Transverse colon (tissue), 4 donors: ENCODE measurements around the gene CLCC1. TPM values are rescaled to one million over a fixed set of nuclear protein-coding genes. Genes with fewer than 3 reads are reported as not detected.

Experiments used
- DNase-seq: peaks from one replicate; pipeline ENCODE4 v3.0.0-alpha.2; 2019
- H3K27ac ChIP-seq, 4 donors: fragments of 200-600 bp; sonication (generic); 2 replicates each; pipeline ENCODE4 v1.5.1; 2016 to 2018; ENCODE audit warnings: inconsistent platforms in 4 of 4
- H3K27me3 ChIP-seq: fragments of 200-600 bp; sonication (generic); 2 replicates; pipeline ENCODE4 v1.5.1; 2017; ENCODE audit warnings: inconsistent platforms
- H3K36me3 ChIP-seq, 4 donors: fragments of 200-600 bp; sonication (generic); 2 replicates each; pipeline ENCODE4 v1.5.1; 2017 to 2019; ENCODE audit warnings: inconsistent platforms in 4 of 4
- H3K4me1 ChIP-seq, 4 donors: fragments of 200-600 bp; sonication (generic); 2 replicates each; pipeline ENCODE4 v1.5.1; 2017 to 2020; ENCODE audit warnings: inconsistent platforms in 4 of 4
- H3K4me3 ChIP-seq, 4 donors: fragments of 200-600 bp; sonication (generic); 1 replicate in 1 of 4; 2 replicates in 3 of 4; pipeline versions ENCODE4 v1.5.1 to v1.6.1; 2017 to 2019; ENCODE audit warnings: inconsistent platforms in 4 of 4
- H3K9me3 ChIP-seq, 2 donors: fragments of 200-600 bp; sonication (generic); 2 replicates each; pipeline ENCODE4 v1.5.1; 2017 to 2019; ENCODE audit warnings: inconsistent platforms in 2 of 2
- EP300 ChIP-seq: sonication (generic); formaldehyde crosslinking; IDR thresholded peaks from one replicate; pipeline ENCODE4 v1.6.1; 2017; ENCODE audit warnings: antibody characterized with exemption, low read depth
- POLR2A ChIP-seq: fragments of 450-650 bp; IDR thresholded peaks from one replicate; pipeline ENCODE4 v1.6.1; 2016; ENCODE audit warnings: antibody characterized with exemption, mild to moderate bottlenecking, moderate library complexity
- POLR2AphosphoS5 ChIP-seq, 3 donors: sonication (generic); formaldehyde crosslinking; IDR thresholded peaks; one replicate each; pipeline ENCODE4 v1.6.1; 2016; ENCODE audit warnings: antibody characterized with exemption in 3 of 3
- WGBS, 2 donors: methylation state at CpG; one replicate each; pipeline ENCODE4 v1.1.5; 2018; ENCODE audit warnings: low coverage in 1 of 2; 5-methylcytosine and 5-hydroxymethylcytosine counted together
- in situ Hi-C, 4 donors: fragments of 200-750 bp; cut with MboI; loops; one replicate each; pipeline versions ENCODE4 v1.15.0 to v1.15.1; 2017; ENCODE audit warnings: low sequenced_read_pairs in 3 of 4, low pct_ligation_motif_present in 1 of 4, low pct_unique_long_range_greater_than_20kb in 1 of 4
- intact Hi-C: fragments of 100-400 bp; cut with DNase I; formaldehyde crosslinking; loops from one replicate; pipeline ENCODE4 v1.15.1; 2023; ENCODE audit warnings: low total_unique reads
- small RNA-seq, 4 donors: library from RNA; depleted of rRNA; stranded (forward); fragments of <200 nt; gene quantifications; one replicate each; pipeline ENCODE3, GENCODE V24; 2016
- total RNA-seq, 4 donors: library from RNA; depleted of rRNA; stranded (reverse); fragments of >200 nt; gene quantifications; one replicate each; pipeline ENCODE4 v1.1.0, GENCODE V29; 2016
- TF ChIP-seq, protein P1 (sequence below), 5 experiments: fragments of 200-600 bp in 3 of 5; fragments of 450-650 bp in 2 of 5; sonication (generic) in 3 of 5; IDR thresholded peaks; 1 replicate in 2 of 5; 2 replicates in 3 of 5; pipeline ENCODE4 v1.5.1; 2016 to 2017; ENCODE audit warnings: antibody characterized with exemption in 5 of 5, inconsistent platforms in 3 of 5, mild to moderate bottlenecking in 2 of 5, moderate library complexity in 1 of 5

CLCC1 gene
- total RNA-seq, 4 donors from 2014 or later: 13.0 to 21.9 (median 18.2) TPM

DNA sequence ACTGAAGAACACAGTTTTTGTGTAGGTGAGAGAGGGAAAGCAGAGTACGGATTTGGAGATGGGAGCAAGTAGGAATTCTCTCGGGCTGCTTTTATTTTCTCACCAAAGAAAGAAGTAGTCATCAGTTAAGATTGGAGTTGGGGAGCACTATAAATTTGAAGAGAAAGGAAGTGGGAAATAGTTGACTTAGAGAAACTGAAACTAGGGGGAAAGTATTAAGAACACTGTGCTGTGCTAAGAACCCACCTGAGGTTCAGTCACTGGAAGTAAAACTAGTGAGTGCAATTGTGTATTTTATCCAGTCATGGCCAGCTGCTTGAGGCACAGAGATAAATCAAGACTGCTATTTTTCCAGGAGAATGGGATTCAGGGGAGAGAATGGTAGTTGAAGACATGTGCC, 37.4 kb downstream of the CLCC1 start:
- no peaks in the 10 kb centered on the region for H3K4me1 ChIP-seq
- intact Hi-C loops: no loop called here
- DNase-seq: no peak
- peaks cover 0 to 74% (median 12%) of the 10 kb centered on the region in 4 donors for H3K36me3 ChIP-seq
- H3K27ac ChIP-seq: no peak overlapping the region
- H3K27me3 ChIP-seq: no peaks in the 10 kb centered on the region
- in situ Hi-C loops: loop anchor here in 1 of 4 donors (10.0 kb wide), 1 partner anchor 161 kb away; no protein-coding TSS in a partner anchor
- no peak overlapping the region for H3K4me3 ChIP-seq
- H3K9me3 ChIP-seq: no peaks in the 10 kb centered on the region
- WGBS, 2 donors: 86 to 98% methylated on average over 2 of the region's 2 CpGs
- TF ChIP-seq POLR2A (no peak), EP300 (no peak), POLR2AphosphoS5 (IDR thresholded peaks at IDR 0.05) (no peak)
- TF ChIP-seq, protein P1, sequence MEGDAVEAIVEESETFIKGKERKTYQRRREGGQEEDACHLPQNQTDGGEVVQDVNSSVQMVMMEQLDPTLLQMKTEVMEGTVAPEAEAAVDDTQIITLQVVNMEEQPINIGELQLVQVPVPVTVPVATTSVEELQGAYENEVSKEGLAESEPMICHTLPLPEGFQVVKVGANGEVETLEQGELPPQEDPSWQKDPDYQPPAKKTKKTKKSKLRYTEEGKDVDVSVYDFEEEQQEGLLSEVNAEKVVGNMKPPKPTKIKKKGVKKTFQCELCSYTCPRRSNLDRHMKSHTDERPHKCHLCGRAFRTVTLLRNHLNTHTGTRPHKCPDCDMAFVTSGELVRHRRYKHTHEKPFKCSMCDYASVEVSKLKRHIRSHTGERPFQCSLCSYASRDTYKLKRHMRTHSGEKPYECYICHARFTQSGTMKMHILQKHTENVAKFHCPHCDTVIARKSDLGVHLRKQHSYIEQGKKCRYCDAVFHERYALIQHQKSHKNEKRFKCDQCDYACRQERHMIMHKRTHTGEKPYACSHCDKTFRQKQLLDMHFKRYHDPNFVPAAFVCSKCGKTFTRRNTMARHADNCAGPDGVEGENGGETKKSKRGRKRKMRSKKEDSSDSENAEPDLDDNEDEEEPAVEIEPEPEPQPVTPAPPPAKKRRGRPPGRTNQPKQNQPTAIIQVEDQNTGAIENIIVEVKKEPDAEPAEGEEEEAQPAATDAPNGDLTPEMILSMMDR (IDR thresholded peaks at IDR 0.05): no peak

DNA sequence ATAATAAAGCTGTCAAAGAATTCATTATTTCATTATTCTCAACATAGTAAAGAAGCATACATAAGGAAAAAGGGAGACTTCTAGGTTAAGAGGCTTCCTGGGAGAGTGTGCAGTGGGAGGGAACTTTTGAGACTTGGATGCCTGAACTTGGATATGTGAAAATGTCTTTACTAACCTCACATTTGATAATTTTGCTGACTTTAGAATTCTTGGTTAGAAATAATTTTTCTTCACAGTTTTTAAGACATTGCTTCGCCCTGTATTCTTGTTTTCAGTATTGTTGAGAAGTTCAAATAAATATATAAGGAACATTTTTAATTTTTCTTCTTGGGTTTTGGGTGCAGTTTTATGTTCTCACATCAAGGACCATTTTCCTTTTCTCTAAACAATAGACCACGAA, 46.5 kb downstream of the CLCC1 start:
- Histone ChIP-seq H3K4me3 (no peak overlapping the region), H3K27me3 (no peaks in the 10 kb centered on the region), H3K9me3 (no peaks in the 10 kb centered on the region), H3K36me3 (peaks cover 0 to 12% (median 3%) of the 10 kb centered on the region in 4 donors), H3K27ac (no peak overlapping the region), H3K4me1 (no peaks in the 10 kb centered on the region)
- no peak for DNase-seq
- in situ Hi-C loops: no loop called here
- TF ChIP-seq, protein P1 (IDR thresholded peaks at IDR 0.05): no peak
- TF ChIP-seq POLR2A (no peak), POLR2AphosphoS5 (IDR thresholded peaks at IDR 0.05) (no peak), EP300 (no peak)
- intact Hi-C loops: no loop called here
- WGBS, 2 donors: 94 to 100% methylated on average over 2 of the region's 2 CpGs

Small RNA genes lying within 50 kb of the gene (small RNA-seq; reads per million reads assigned to genes)
- 0 reads per million in 4 donors for gene BX679664.2

Other genes with a start within 250 kb of the CLCC1 start
- gene STXBP3, start 216.8 kb downstream of the CLCC1 start, total RNA-seq: 100 to 1,000 TPM in 1 of 4 donors, 10 to 100 TPM in 3; 33.3 to 134 (median 76.3) TPM
- not detected for gene AKNAD1, start 106.4 kb downstream of the CLCC1 start, total RNA-seq
- 10 to 100 TPM in 3 of 4 donors, 1 to 10 TPM in 1; 9.7 to 31.0 (median 23.8) TPM for gene GPSM2, start 86.5 kb downstream of the CLCC1 start, total RNA-seq
- 10 to 100 TPM in 2 of 4 donors, 1 to 10 TPM in 2; 6.7 to 12.1 (median 9.7) TPM for gene WDR47, start 78.6 kb upstream of the CLCC1 start, total RNA-seq
- gene TAF13, start 112.5 kb upstream of the CLCC1 start, total RNA-seq: 10 to 100 TPM in 3 of 4 donors, 1 to 10 TPM in 1; 4.0 to 33.0 (median 32.0) TPM
- gene TMEM167B, start 127.3 kb upstream of the CLCC1 start, total RNA-seq: 10 to 100 TPM in 3 of 4 donors, 1 to 10 TPM in 1; 2.2 to 23.0 (median 18.8) TPM
- 10 to 100 TPM; 19.5 to 72.2 (median 38.4) TPM for gene ELAPOR1, start 150.6 kb upstream of the CLCC1 start, total RNA-seq